HG03565 (cell line): Measurements from ENCODE around the gene RNF123.

ENCODE experiments used
- ATAC-seq: cut with Tn5 transposase; IDR thresholded peaks from one replicate; pipeline ENCODE4 v1.9.1; 2021; ENCODE audit warnings: mild to moderate bottlenecking, moderate library complexity; ENCODE audit not compliant: unreplicated experiment

Gene RNF123

GRCh38 chr3:49700453-49701128 is 11.2 kb downstream of the RNF123 start:
- no peak for ATAC-seq

GRCh38 chr3:49701388-49702077 is 12.2 kb downstream of the RNF123 start:
- no peak for ATAC-seq

- no peak for ATAC-seq
These were observed 13.3 kb downstream of the RNF123 start for GRCh38 chr3:49702672-49703071.

GRCh38 chr3:49703443-49703927 is 14.1 kb downstream of the RNF123 start:
- no peak for ATAC-seq

- no peak for ATAC-seq
These were observed 14.6 kb downstream of the RNF123 start for GRCh38 chr3:49703956-49704355.

- ATAC-seq, result no peak
These were observed 15.3 kb downstream of the RNF123 start for GRCh38 chr3:49704629-49705028.

GRCh38 chr3:49705390-49705960 is 16.1 kb downstream of the RNF123 start:
- no peak for ATAC-seq

- no peak for ATAC-seq
These were observed 17.2 kb downstream of the RNF123 start for GRCh38 chr3:49706456-49707112.

GRCh38 chr3:49707113-49707480 is 17.7 kb downstream of the RNF123 start:
- no peak for ATAC-seq

- no peak for ATAC-seq
These were observed 20.5 kb downstream of the RNF123 start for GRCh38 chr3:49709852-49710251.

- ATAC-seq, result no peak
These were observed 22.1 kb downstream of the RNF123 start for GRCh38 chr3:49711489-49711888.

- ATAC-seq, result no peak
These were observed 22.8 kb downstream of the RNF123 start for GRCh38 chr3:49712166-49712565.

- no peak for ATAC-seq
These were observed 23.4 kb downstream of the RNF123 start for GRCh38 chr3:49712631-49713317.

- ATAC-seq, result no peak
These were observed 24.2 kb downstream of the RNF123 start for GRCh38 chr3:49713336-49714105.

- no peak for ATAC-seq
These were observed 25.6 kb downstream of the RNF123 start for GRCh38 chr3:49714728-49715550.

GRCh38 chr3:49715611-49716121 is 26.3 kb downstream of the RNF123 start:
- no peak for ATAC-seq

- ATAC-seq, result no peak
These were observed 26.8 kb downstream of the RNF123 start for GRCh38 chr3:49716169-49716568.

- ATAC-seq, result no peak
These were observed 27.4 kb downstream of the RNF123 start for GRCh38 chr3:49716691-49717210.
